GM21526 (cell line): ENCODE measurements around the gene PCDHGA11.
"Not testable (repeated sequence)": the region's sequence is repeated elsewhere in the genome, so short reads cannot be mapped to it uniquely, and the experiment has no call there.

Experiments used
- ATAC-seq: cut with Tn5 transposase; IDR thresholded peaks from one replicate; pipeline ENCODE4 v1.9.1; 2021; ENCODE audit warnings: moderate library complexity; ENCODE audit not compliant: unreplicated experiment, low FRiP score

Gene PCDHGA11

DNA sequence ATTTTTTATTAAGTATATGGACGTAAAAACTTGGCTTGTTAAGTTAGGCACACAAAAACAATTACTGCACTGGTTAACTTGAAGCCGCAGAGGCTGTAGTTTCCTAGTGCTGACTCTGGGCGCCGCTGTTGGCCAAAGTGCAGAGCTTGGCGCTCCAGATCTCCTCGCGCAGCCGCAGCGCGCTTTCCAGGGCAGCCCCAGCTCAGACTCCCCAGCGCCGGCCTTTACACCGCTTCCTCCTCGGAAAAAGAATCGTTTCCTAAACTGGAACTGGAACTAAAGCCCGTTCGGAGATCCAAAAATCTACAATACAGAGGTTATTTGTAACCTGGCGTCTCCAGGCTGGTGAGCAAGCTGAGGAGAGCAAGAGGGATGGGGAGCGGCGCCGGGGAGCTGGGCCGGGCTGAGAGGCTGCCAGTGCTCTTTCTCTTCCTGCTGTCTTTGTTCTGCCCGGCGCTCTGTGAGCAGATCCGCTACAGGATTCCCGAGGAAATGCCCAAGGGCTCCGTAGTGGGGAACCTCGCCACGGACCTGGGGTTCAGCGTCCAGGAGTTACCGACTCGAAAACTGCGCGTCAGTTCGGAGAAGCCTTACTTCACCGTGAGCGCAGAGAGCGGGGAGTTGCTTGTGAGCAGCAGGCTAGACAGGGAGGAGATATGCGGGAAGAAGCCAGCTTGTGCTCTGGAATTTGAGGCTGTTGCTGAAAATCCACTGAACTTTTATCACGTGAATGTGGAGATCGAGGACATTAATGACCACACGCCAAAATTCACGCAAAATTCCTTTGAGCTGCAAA, 22.9 kb upstream of the PCDHGA11 start, which contains the start of gene PCDHGB5:
Gene PCDHGB5, plus strand, starts transcription at position 192 of the 796 bp plus-strand sequence. Its CDS starts 181 bp downstream, at position 373.
- peak; percentile 93 for ATAC-seq

- ATAC-seq, result no peak
Measured at GRCh38 chr5:141398608-141399007, 22.2 kb upstream of the PCDHGA11 start.

GRCh38 chr5:141399555-141400258, 21.1 kb upstream of the PCDHGA11 start:
- ATAC-seq, result no peak

DNA sequence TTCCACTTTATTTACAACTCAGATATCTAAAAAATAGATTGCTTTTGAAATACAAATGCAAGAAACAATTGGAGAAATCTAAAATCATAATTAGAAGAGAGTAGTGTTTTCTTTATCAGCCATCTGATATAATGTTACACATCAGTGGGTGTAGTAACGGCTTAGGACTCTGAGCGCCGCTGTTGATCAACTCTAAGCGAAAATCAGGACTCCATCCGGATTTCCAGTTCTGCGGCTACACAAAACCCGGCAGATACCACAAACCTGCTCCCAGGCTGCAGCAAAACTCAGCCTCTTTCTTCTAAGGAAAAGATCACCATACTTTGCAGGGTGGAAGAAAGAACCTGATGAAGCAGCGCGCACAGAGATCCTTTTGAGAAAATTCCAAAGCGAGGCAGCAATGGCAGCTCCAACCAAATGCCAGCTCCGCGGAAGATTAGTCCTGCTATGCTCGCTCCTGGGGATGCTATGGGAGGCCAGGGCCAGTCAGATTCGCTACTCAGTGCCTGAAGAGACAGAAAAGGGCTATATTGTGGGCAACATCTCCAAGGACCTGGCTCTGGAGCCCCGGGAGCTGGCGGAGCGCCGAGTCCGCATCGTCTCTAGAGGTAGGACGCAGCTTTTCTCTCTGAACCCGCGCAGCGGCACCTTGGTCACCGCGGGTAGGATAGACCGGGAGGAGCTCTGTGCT, 18.2 kb upstream of the PCDHGA11 start, which contains the start of gene PCDHGA9:
Gene PCDHGA9, plus strand, starts transcription at position 226 of the 691 bp plus-strand sequence. Its CDS starts 175 bp downstream, at position 401.
- no peak for ATAC-seq

DNA sequence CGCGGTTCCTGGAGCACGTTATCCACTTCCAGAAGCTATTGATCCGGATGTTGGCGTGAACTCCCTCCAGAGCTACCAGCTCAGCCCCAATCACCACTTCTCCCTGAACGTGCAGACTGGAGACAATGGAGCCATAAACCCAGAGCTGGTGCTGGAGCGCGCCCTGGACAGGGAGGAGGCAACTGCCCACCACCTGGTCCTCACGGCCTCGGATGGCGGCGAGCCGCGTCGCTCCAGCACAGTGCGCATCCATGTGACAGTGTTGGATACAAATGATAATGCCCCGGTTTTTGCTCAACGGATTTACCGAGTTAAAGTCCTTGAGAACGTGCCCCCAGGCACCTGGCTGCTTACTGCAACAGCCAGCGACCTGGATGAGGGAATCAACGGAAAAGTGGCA, 17.5 kb upstream of the PCDHGA11 start:
- ATAC-seq, result no peak

DNA sequence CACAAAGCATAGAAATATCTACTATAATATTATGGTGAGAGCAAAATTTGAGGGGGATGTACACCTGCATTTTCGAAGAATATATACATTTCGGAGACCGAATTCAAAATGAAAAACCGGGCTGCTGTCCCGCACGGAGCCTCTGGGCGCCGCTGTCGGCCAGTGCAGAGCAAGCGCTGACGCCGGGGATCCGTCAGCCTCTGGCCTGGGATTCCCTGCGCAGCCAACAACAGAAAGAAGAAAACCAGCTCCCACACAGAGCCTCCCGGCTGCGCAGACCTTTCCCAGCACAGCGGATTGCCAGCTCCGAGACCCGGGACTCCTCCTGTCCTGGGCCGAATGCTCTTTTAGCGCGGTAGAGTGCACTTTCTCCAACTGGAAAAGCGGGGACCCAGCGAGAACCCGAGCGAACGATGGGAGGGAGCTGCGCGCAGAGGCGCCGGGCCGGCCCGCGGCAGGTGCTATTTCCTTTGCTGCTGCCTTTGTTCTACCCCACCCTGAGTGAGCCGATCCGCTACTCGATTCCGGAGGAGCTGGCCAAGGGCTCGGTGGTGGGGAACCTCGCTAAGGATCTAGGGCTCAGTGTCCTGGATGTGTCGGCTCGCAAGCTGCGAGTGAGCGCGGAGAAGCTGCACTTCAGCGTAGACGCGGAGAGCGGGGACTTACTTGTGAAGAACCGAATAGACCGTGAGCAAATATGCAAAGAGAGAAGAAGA, 12.9 kb upstream of the PCDHGA11 start, which contains the start of gene PCDHGB6:
Gene PCDHGB6, plus strand, starts transcription at position 232 of the 716 bp plus-strand sequence. Its CDS starts 182 bp downstream, at position 414.
- ATAC-seq, result peak; percentile 75

DNA sequence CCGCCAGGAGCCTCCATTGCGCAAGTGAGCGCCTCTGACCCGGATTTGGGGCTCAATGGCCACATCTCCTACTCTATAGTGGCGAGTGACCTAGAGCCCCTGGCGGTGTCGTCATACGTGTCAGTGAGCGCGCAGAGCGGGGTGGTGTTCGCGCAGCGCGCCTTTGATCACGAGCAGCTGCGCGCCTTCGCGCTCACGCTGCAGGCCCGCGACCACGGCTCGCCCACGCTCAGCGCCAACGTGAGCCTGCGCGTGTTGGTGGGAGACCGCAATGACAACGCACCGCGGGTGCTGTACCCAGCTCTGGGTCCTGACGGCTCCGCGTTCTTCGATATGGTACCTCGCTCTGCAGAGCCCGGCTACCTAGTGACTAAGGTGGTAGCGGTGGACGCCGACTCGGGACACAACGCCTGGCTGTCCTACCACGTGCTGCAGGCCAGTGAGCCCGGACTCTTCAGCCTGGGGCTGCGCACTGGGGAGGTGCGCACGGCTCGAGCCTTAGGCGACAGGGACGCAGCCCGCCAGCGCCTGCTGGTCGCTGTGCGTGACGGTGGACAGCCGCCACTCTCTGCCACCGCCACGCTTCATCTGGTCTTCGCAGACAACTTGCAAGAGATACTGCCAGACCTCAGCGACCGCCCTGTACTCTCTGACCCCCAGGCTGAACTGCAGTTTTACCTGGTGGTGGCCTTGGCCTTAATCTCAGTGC, 11.1 kb upstream of the PCDHGA11 start:
- ATAC-seq, result no peak

GRCh38 chr5:141411575-141411974, 9.3 kb upstream of the PCDHGA11 start:
- ATAC-seq, result no peak

DNA sequence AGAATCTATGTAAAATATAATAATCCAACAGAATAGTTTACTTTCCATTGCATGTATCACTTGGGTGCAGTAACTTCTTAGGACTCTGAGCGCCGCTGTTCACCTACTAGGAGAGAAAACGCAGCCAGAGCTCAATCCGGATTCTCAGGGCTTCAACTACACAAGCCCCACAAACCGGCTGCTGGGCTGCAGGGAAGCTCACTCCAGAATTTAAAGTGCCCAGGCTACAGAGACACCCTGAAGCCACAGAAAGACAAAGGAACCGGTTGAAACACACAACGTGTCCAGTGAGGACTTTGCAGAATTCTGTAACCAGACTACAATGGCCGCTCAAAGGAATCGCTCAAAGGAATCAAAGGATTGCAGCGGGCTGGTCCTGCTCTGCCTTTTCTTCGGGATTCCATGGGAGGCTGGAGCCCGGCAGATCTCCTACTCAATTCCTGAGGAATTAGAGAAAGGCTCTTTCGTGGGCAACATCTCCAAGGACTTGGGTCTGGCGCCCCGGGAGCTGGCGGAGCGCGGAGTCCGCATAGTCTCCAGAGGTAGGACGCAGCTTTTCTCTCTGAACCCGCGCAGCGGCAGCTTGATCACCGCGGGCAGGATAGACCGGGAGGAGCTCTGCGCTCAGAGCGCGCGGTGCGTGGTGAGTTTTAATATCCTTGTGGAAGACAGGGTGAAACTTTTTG, 7.9 kb upstream of the PCDHGA11 start, which contains the start of gene PCDHGA10:
Gene PCDHGA10, plus strand, starts transcription at position 134 of the 686 bp plus-strand sequence. Its CDS starts 189 bp downstream, at position 323.
- ATAC-seq, result peak; percentile 84

DNA sequence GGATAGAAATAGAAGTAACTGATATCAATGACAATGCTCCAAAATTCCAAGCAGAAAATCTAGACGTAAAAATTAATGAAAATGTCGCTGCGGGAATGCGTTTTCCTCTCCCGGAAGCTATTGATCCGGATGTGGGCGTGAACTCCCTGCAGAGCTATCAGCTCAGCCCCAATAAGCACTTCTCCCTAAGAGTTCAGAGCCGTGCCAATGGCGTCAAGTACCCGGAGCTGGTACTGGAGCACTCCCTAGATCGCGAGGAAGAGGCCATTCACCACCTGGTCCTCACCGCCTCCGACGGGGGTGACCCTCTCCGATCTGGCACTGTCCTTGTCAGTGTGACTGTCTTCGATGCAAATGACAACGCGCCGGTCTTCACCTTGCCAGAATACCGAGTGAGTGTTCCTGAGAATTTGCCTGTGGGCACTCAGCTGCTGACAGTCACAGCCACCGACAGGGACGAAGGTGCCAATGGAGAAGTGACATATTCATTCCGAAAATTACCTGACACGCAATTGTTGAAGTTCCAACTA, 7.2 kb upstream of the PCDHGA11 start:
- ATAC-seq, result no peak

DNA sequence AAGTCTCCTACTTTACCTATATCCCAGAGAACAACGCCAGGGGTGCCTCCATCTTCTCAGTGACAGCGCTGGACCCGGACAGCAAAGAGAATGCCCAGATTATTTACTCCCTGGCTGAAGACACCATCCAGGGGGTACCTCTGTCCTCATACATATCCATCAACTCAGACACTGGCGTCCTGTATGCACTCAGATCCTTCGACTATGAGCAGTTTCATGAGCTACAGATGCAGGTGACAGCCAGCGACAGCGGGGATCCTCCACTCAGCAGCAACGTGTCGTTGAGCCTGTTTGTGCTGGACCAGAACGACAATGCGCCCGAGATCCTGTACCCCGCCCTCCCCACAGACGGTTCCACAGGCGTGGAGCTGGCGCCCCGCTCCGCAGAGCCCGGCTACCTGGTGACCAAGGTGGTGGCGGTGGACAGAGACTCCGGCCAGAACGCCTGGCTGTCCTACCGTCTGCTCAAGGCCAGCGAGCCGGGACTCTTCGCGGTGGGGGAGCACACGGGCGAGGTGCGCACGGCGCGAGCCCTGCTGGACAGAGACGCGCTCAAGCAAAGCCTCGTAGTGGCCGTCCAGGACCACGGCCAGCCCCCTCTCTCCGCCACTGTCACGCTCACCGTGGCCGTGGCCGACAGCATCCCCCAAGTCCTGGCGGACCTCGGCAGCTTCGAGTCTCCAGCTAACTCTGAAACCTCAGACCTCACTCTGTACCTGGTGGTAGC, 6.1 kb upstream of the PCDHGA11 start:
- ATAC-seq, result not testable (repeated sequence)

DNA sequence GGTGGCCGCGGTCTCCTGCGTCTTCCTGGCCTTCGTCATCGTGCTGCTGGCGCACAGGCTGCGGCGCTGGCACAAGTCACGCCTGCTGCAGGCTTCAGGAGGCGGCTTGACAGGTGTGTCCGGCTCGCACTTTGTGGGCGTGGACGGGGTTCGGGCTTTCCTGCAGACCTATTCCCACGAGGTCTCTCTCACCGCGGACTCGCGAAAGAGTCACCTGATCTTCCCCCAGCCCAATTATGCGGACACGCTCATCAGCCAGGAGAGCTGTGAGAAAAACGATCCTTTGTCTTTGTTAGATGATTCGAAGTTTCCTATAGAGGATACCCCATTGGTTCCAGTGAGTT, 5.6 kb upstream of the PCDHGA11 start:
- not testable (repeated sequence) for ATAC-seq

DNA sequence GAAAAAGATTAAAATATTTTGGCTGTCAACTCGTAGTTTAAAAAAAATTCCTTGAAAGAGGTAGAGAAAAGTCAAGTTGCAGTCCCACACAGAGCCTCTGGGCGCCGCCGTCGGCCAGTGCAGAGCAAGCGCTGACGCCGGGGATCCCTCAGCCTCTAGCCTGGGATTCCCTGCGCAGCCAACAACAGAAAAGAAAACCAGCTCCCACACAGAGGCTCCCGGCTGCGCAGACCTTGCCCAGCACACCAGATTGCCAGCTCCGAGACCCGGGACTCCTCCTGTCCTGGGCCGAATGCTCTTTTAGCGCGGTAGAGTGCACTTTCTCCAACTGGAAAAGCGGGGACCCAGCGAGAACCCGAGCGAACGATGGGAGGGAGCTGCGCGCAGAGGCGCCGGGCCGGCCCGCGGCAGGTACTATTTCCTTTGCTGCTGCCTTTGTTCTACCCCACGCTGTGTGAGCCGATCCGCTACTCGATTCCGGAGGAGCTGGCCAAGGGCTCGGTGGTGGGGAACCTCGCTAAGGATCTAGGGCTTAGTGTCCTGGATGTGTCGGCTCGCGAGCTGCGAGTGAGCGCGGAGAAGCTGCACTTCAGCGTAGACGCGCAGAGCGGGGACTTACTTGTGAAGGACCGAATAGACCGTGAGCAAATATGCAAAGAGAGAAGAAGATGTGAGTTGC, 3.2 kb upstream of the PCDHGA11 start, which contains the start of gene PCDHGB7:
Gene PCDHGB7, plus strand, starts transcription at position 184 of the 679 bp plus-strand sequence. Its CDS starts 183 bp downstream, at position 367.
- ATAC-seq, result peak; percentile 38

DNA sequence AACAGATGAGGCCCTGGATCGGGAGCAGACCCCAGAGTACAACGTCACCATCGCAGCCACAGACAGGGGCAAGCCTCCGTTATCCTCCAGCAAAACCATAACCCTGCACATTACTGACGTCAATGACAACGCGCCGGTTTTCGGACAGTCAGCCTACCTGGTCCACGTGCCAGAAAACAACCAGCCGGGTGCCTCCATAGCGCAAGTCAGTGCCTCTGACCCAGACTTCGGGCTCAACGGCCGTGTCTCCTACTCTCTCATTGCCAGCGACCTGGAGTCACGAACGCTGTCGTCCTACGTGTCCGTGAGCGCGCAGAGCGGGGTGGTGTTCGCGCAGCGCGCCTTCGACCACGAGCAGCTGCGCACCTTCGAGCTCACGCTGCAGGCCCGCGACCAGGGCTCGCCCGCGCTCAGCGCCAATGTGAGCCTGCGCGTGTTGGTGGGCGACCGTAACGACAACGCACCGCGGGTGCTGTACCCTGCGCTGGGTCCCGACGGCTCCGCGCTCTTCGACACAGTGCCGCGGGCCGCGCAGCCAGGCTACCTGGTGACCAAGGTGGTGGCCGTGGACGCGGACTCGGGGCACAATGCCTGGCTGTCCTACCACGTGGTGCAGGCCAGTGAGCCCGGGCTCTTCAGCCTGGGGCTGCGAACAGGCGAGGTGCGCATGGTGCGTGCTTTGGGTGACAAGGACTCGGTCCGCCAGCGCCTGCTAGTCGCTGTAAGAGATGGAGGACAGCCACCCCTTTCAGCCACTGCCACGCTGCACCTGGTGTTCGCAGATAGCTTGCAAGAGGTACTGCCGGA, 1.6 kb upstream of the PCDHGA11 start:
- ATAC-seq, result no peak

DNA sequence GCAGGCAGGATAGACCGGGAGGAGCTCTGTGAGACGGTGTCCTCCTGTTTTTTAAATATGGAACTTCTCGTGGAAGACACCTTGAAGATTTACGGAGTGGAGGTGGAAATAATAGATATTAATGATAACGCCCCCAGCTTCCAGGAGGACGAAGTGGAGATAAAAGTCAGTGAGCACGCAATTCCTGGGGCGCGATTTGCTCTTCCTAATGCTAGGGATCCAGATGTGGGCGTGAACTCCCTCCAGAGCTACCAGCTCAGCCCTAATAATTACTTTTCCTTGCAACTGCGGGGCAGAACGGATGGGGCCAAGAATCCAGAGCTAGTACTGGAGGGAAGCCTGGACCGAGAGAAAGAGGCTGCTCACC, 621 bp downstream of the PCDHGA11 start:
- ATAC-seq, result no peak

DNA sequence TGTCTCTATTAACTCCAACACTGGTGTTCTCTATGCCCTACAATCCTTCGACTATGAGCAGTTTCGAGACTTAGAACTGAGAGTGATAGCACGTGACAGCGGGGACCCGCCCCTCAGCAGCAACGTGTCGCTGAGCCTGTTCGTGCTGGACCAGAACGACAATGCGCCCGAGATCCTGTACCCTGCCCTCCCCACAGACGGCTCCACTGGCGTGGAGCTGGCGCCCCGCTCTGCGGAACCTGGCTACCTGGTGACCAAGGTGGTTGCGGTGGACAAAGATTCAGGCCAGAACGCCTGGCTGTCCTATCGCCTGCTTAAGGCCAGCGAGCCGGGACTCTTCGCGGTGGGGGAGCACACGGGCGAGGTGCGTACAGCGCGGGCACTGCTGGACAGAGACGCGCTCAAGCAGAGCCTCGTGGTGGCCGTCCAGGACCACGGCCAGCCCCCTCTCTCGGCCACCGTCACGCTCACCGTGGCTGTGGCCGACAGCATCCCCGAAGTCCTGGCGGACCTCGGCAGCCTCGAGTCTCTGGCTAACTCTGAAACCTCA, 2.0 kb downstream of the PCDHGA11 start:
- ATAC-seq, result no peak
